Naive B cell (primary cell): Measurements from ENCODE around the gene TGFB3. TPM values are rescaled to one million over a fixed set of nuclear protein-coding genes. Genes with fewer than 3 reads are reported as not detected.

Source experiments
- ATAC-seq, 2 donors: fragments of 150-1000 bp; cut with Tn5 transposase; 2 replicates each; pipeline ENCODE4 v1.10.0; 2021; ENCODE audit warnings: low read depth in 2 of 2, mild to moderate bottlenecking in 2 of 2, moderate library complexity in 2 of 2
- DNase-seq: peaks from one replicate; pipeline ENCODE4 v3.0.0; 2022
- H3K27ac Mint-ChIP-seq, 6 donors: one replicate each; pipeline ENCODE4 v1.8.0; 2020 to 2022; ENCODE audit warnings: mild to moderate bottlenecking in 6 of 6, mixed read lengths in 6 of 6, moderate library complexity in 5 of 6, inconsistent platforms in 2 of 6
- H3K27me3 Mint-ChIP-seq, 3 donors: one replicate each; pipeline ENCODE4 v1.8.0; 2021 to 2022; ENCODE audit warnings: mixed read lengths in 3 of 3, mild to moderate bottlenecking in 1 of 3
- H3K36me3 Mint-ChIP-seq, 2 donors: one replicate each; pipeline ENCODE4 v1.8.0; 2020 to 2022; ENCODE audit warnings: mixed read lengths in 2 of 2, inconsistent platforms in 1 of 2, mild to moderate bottlenecking in 1 of 2
- H3K4me1 Mint-ChIP-seq, 3 donors: one replicate each; pipeline ENCODE4 v1.8.0; 2020 to 2022; ENCODE audit warnings: mixed read lengths in 3 of 3, inconsistent platforms in 1 of 3, mild to moderate bottlenecking in 1 of 3, moderate library complexity in 1 of 3
- H3K4me3 Mint-ChIP-seq, 8 donors: one replicate each; pipeline ENCODE4 v1.8.0; 2020 to 2022; ENCODE audit warnings: mild to moderate bottlenecking in 8 of 8, mixed read lengths in 8 of 8, moderate library complexity in 8 of 8, inconsistent platforms in 2 of 8
- H3K9me3 Mint-ChIP-seq, 7 donors: one replicate each; pipeline ENCODE4 v1.8.0; 2020 to 2022; ENCODE audit warnings: mixed read lengths in 7 of 7, mild to moderate bottlenecking in 5 of 7, inconsistent platforms in 2 of 7, moderate library complexity in 1 of 7
- polyA plus RNA-seq, 6 donors: library from polyadenylated mRNA; unstranded; fragments of 300-500 nt; fragmentation: Illumina TruSeq; gene quantifications; one replicate each; pipeline ENCODE4 v1.2.3, GENCODE V29; 2021; ENCODE audit warnings: low read depth in 6 of 6

The TGFB3 gene
- polyA plus RNA-seq, 6 donors from 2014 or later, result 0.19 to 0.66 (median 0.43) TPM; not detected in 1

- DNase-seq (no peak), ATAC-seq (no peak)
- Mint-ChIP-seq H3K27me3 (no peaks in the 10 kb centered on the region), H3K27ac (no peak overlapping the region), H3K4me3 (no peak overlapping the region), H3K4me1 (no peaks in the 10 kb centered on the region), H3K9me3 (peaks cover 8 to 23% (median 21%) of the 10 kb centered on the region in 7 donors), H3K36me3 (peaks cover 62 to 73% of the 10 kb centered on the region in 2 donors)
Measured at GRCh38 chr14:76002383-76002782, 20.6 kb upstream of the TGFB3 start.

DNA sequence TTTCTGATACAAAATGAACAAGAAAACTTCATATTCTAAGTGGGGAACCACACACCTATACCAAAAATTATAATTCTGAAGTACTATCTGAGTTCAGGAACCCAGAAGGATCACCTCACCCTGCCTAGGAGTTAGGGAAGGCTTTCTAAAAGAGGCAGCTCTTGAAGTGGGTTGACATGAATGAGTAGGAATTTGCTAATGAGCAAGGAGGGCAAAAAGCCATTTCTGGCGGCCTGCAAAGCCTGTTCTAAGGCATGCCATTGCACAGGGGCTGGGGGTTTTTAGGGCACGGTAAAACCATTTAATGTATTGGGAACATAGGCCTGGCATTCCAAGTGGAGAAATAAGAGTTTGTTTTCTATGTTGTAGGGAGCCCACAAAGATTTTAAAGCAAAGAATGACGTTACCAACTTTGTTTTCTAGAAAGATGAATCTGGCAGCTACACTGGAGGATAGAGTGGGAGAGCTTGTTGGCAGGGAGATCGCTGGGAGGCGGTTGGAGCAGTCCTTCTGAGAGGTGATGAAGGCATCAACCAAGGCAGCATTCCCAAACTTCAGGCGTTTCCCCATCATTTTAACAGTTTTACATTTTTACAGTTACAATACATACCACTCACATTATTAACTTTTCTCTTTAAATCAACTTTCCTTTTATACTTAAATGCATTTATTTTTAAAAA, 17.9 kb upstream of the TGFB3 start:
- Mint-ChIP-seq H3K27me3 (no peaks in the 10 kb centered on the region), H3K4me3 (no peak overlapping the region), H3K36me3 (peaks cover 49 to 62% of the 10 kb centered on the region in 2 donors), H3K27ac (no peak overlapping the region), H3K9me3 (peaks cover 6 to 10% (median 9%) of the 10 kb centered on the region in 7 donors), H3K4me1 (no peaks in the 10 kb centered on the region)
- DNase-seq (no peak), ATAC-seq (no peak)

- no peaks in the 10 kb centered on the region for H3K27me3 Mint-ChIP-seq
- DNase-seq (no peak), ATAC-seq (no peak)
- H3K36me3 Mint-ChIP-seq, result peaks cover 37 to 40% of the 10 kb centered on the region in 2 donors
- H3K9me3 Mint-ChIP-seq, result no peaks in the 10 kb centered on the region
- peaks cover 0 to 7% (median 5%) of the 10 kb centered on the region in 3 donors for H3K4me1 Mint-ChIP-seq
- no peak overlapping the region for H3K4me3 Mint-ChIP-seq
- no peak overlapping the region for H3K27ac Mint-ChIP-seq
Measured at GRCh38 chr14:75996488-75996887, 14.7 kb upstream of the TGFB3 start.

- H3K27me3 Mint-ChIP-seq, result no peaks in the 10 kb centered on the region
- H3K4me3 Mint-ChIP-seq, result no peak overlapping the region
- H3K9me3 Mint-ChIP-seq, result no peaks in the 10 kb centered on the region
- ATAC-seq (no peak), DNase-seq (no peak)
- peaks cover 0 to 7% (median 5%) of the 10 kb centered on the region in 3 donors for H3K4me1 Mint-ChIP-seq
- H3K27ac Mint-ChIP-seq, result no peak overlapping the region
- H3K36me3 Mint-ChIP-seq, result peaks cover 29 to 33% of the 10 kb centered on the region in 2 donors
Measured at GRCh38 chr14:75995372-75996041, 13.7 kb upstream of the TGFB3 start.

DNA sequence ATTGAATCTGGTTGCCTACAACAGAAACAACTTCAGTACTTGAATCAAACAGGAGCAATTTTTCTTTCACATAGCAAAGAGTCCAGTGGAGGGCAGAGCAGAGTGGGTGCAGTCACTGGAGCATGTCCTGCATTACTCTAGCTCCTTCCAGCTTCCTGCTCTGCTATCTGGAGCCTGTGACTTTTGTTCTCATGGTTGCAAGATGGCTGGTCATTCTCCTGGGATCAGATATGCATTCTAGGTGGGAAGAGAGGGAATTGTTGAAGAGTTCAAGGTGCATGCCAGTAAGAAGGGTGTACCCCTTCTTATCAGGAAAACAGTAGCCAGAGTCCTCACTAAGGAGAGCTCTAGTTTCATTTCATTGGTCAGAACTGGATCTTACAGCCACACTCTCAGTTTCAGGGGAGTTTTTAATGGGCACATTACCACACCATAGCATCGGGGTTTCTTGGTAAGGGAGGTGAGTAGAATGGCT, 11.8 kb upstream of the TGFB3 start:
- peak overlapping the region in 1 of 6 donors; percentile 77 for H3K27ac Mint-ChIP-seq
- H3K9me3 Mint-ChIP-seq, result no peaks in the 10 kb centered on the region
- DNase-seq, result no peak
- H3K27me3 Mint-ChIP-seq, result no peaks in the 10 kb centered on the region
- no peak overlapping the region for H3K4me3 Mint-ChIP-seq
- no peak for ATAC-seq
- peaks cover 0 to 7% (median 5%) of the 10 kb centered on the region in 3 donors for H3K4me1 Mint-ChIP-seq
- H3K36me3 Mint-ChIP-seq, result peaks cover 20 to 32% of the 10 kb centered on the region in 2 donors

GRCh38 chr14:75991753-75992152, 10.0 kb upstream of the TGFB3 start:
- Mint-ChIP-seq H3K27ac (no peak overlapping the region), H3K36me3 (peaks cover 13 to 19% of the 10 kb centered on the region in 2 donors), H3K4me1 (peaks cover under 1 to 8% (median 5%) of the 10 kb centered on the region in 3 donors), H3K9me3 (no peaks in the 10 kb centered on the region), H3K27me3 (no peaks in the 10 kb centered on the region), H3K4me3 (no peak overlapping the region)
- ATAC-seq (no peak), DNase-seq (no peak)

- no peak overlapping the region for H3K27ac Mint-ChIP-seq
- H3K27me3 Mint-ChIP-seq, result no peaks in the 10 kb centered on the region
- H3K36me3 Mint-ChIP-seq, result peaks cover 11 to 13% of the 10 kb centered on the region in 2 donors
- H3K4me1 Mint-ChIP-seq, result peaks cover 12 to 16% (median 15%) of the 10 kb centered on the region in 3 donors
- H3K9me3 Mint-ChIP-seq, result no peaks in the 10 kb centered on the region
- DNase-seq, result no peak
- no peak for ATAC-seq
- H3K4me3 Mint-ChIP-seq, result no peak overlapping the region
Measured at GRCh38 chr14:75990297-75990696, 8.5 kb upstream of the TGFB3 start.

DNA sequence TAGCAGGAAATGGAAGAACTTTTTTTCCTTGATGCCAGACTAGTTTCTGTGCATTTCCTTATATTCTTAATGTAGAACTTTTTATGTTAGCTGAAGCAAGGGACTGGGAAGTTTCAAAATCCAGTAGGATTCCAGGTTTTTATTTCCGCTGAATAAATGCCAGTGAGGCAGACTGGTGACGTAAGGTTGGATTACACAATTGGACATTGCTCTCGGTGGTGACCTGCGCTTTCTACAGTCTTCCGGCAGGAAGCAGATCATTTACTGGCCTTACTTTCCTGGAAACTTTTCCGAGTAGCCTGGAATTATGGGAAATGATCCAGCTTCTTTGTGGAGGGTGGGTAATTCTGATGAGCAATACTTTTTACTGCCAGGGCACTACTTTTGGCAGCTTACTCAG, 7.3 kb upstream of the TGFB3 start:
- no peak overlapping the region for H3K27ac Mint-ChIP-seq
- no peaks in the 10 kb centered on the region for H3K9me3 Mint-ChIP-seq
- peaks cover 12 to 21% (median 16%) of the 10 kb centered on the region in 3 donors for H3K4me1 Mint-ChIP-seq
- DNase-seq (no peak), ATAC-seq (no peak)
- H3K27me3 Mint-ChIP-seq, result no peaks in the 10 kb centered on the region
- H3K36me3 Mint-ChIP-seq, result peaks cover 11 to 13% of the 10 kb centered on the region in 2 donors
- peak overlapping the region in 1 of 8 donors; percentile 62 for H3K4me3 Mint-ChIP-seq

DNA sequence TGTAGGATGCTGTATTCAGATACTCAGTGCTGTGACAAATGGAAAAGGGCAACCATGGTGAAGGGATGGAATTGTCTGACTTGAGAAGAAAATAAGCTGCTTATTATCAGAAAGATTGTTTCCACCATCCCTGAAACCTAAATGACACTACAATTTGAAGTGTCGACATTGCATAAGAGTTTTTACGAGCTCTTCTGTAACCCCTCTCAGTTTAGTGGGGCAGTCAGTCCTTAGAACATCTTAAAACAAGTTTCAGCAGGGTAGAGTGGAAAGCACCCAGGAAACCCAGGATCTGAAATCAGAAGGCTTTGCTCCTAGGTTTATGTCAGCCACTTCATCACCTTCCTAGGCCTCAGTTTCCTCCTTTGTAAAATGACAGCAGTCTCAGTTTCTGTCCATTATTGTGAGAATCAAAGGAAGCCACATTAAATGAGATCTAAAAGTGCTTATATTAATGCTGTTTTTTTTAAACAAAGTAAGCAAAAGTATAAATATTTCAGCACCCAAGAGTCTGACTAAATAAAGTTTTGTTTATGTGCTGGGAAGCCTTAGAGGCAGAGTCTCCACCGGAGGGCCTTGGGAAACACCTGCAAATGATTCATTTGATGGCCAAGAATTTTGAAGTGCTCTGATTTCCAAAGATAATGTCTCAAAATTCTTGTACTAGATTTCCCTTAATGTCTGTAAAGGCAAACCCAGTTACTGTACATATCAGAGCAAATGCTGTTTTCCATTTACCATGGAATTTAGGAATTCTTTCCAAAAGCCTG, 5.6 kb upstream of the TGFB3 start:
- Mint-ChIP-seq H3K36me3 (peaks cover 11 to 13% of the 10 kb centered on the region in 2 donors), H3K4me1 (peaks cover 9 to 21% (median 14%) of the 10 kb centered on the region in 3 donors), H3K27ac (no peak overlapping the region), H3K9me3 (no peaks in the 10 kb centered on the region), H3K4me3 (peak overlapping the region in 3 of 8 donors; percentile 5 to 96 (median 95)), H3K27me3 (no peaks in the 10 kb centered on the region)
- no peak for ATAC-seq
- no peak for DNase-seq

- DNase-seq, result no peak
- ATAC-seq, result no peak
- H3K36me3 Mint-ChIP-seq, result peaks cover 5 to 13% of the 10 kb centered on the region in 2 donors
- H3K4me1 Mint-ChIP-seq, result peaks cover 16 to 28% (median 22%) of the 10 kb centered on the region in 3 donors
- peak overlapping the region; percentile 89 to 97 (median 92) for H3K4me3 Mint-ChIP-seq
- H3K27ac Mint-ChIP-seq, result peak overlapping the region in 5 of 6 donors; percentile 93 to 97 (median 94)
- H3K27me3 Mint-ChIP-seq, result no peaks in the 10 kb centered on the region
- no peaks in the 10 kb centered on the region for H3K9me3 Mint-ChIP-seq
Measured at GRCh38 chr14:75986439-75986765, 4.6 kb upstream of the TGFB3 start.

GRCh38 chr14:75985618-75986438, 4.0 kb upstream of the TGFB3 start, which contains the start of gene IFT43:
Gene IFT43 (plus strand): TSS chr14:75985763. CDS start chr14:75985787, 24 bp downstream.
- peaks cover 22 to 33% (median 28%) of the 10 kb centered on the region in 3 donors for H3K4me1 Mint-ChIP-seq
- peak within 1 kb of the TSS; percentile 89 to 97 (median 92) for H3K4me3 Mint-ChIP-seq
- ATAC-seq, result peak; percentile 76 to 78
- DNase-seq, result peak; percentile 88
- H3K27ac Mint-ChIP-seq, result peak within 1 kb of the TSS; percentile 93 to 97 (median 95)
- no peaks in the 10 kb centered on the region for H3K9me3 Mint-ChIP-seq
- peaks cover 5 to 13% of the 10 kb centered on the region in 2 donors for H3K36me3 Mint-ChIP-seq
- H3K27me3 Mint-ChIP-seq, result no peaks in the 10 kb centered on the region

DNA sequence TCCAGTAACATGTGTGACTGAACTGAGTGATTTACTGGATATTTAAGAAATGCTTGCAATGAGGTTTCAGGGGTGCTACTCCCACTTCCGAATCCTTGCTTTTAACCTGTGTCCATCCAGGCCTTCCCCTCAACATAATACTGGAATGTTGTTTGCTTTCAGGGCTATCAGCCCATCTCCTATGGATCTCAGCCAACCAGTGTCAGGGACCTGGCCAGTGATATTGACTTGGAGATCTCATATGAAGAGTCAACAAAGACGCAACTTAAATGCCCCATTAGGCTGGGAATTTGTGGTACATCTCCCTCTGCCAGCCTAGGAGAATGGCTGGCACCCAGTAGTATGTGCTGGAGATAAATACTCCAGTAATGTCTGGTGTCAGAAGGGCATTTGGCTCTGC, 2.9 kb upstream of the TGFB3 start:
- H3K27me3 Mint-ChIP-seq, result no peaks in the 10 kb centered on the region
- peaks cover 34 to 45% (median 35%) of the 10 kb centered on the region in 3 donors for H3K4me1 Mint-ChIP-seq
- H3K36me3 Mint-ChIP-seq, result peaks cover 0 to 2% of the 10 kb centered on the region in 2 donors
- DNase-seq, result no peak
- H3K27ac Mint-ChIP-seq, result peak overlapping the region in 5 of 6 donors; percentile 54 to 94 (median 74)
- ATAC-seq, result no peak
- H3K9me3 Mint-ChIP-seq, result no peaks in the 10 kb centered on the region
- peak overlapping the region in 5 of 8 donors; percentile 3 to 96 (median 92) for H3K4me3 Mint-ChIP-seq
